ENCODE data around the gene HES5. TPM values are rescaled to one million over a fixed set of nuclear protein-coding genes. Genes with fewer than 3 reads are reported as not detected.

HES5 gene
- polyA plus RNA-seq, 2 donors: 0.71 to 1.5 TPM

DNA sequence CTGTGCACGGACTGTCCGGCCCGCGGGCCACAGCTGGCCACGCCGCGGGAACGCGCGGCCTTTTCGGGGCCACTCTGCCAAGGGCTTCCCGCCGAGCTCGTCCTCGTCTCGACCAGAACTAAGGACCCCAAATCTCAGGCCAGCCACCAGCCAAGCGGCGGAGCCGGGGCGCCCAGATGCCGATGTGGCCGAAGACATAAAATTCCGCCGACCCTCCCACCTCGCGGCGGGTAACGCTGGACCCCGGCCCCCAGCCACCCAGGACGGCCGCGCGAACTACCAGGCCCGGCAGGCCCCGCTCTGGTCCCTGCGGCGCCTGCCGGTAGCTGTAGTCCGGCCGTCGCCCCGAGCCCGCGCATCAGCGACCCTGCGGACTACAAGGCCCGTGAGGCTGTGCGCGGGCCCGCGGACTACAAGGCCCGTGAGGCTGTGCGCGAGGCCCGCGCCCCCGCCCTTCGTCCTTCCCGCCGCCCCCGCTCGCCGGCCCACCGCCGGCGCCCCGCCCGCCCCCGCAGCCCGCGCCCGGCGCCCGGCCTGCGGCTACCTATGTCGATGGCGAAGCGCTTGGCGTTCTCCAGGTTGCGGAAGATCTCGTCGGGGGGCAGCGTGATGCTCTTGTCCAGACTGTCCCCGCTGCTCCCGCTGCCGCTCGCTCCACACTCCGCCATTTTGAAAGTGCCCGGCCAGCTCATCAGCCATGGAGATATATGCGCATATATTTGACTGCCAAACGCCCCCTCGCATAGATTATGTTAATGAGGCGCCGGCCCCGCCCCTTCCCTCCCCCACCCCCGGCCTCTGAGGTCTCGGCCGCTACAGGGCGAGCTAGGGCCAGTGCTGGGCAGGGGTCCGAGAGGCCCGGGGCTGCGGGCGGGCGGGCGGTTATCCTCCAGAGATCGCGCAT, 3.9 kb downstream of the HES5 start, which contains the start of gene PANK4:
TSS of gene PANK4 (minus strand) at position 677 of the 904 bp plus-strand sequence. CDS start at position 668, 9 bp downstream.
- Histone ChIP-seq H3K4me1 (ENCODE audit: control insufficient read depth in 2 of 2, insufficient read depth in 2 of 2, low read length in 1 of 2) (peaks cover 34 to 45% of the 10 kb centered on the region in 2 donors), H3K27me3 (ENCODE audit: control insufficient read depth in 1 of 2, insufficient read depth in 2 of 2, low read length in 2 of 2) (no peaks in the 10 kb centered on the region), H3K36me3 (ENCODE audit: control insufficient read depth in 2 of 2, insufficient read depth in 2 of 2, low read length in 1 of 2) (peaks cover 1 to 6% of the 10 kb centered on the region in 2 donors), H3K27ac (ENCODE audit: low read depth in 2 of 2, low read length in 1 of 2) (peak within 1 kb of the TSS; percentile 91 to 92), H3K4me3 (ENCODE audit: low read depth in 1 of 2, low read length in 2 of 2) (peak within 1 kb of the TSS; percentile 81 to 86), H3K9me3 (ENCODE audit: control insufficient read depth in 2 of 2, insufficient read depth in 1 of 2, low read depth in 1 of 2, low read length in 1 of 2) (no peaks in the 10 kb centered on the region)
- WGBS, 2 donors: 0 to 1% methylated on average over 72 to 107 of the region's 107 CpGs

DNA sequence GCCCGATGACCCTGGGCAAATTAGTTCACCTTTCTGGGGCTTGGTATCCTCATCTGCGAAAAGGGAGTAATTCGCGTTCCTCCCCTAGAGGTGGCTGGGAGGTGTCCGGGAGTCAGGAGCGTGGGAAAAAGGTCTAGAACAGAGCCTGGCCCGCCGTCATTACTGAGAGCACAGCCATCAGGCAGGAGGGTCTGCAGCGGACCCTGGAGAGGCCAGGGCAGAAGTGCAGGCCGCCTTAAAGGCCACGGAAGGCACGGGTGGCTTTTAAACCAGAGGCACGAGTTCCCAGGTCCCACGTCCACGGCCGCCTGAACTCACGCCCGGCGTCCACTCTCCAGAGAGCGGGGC, 4.5 kb downstream of the HES5 start:
- Histone ChIP-seq H3K27ac (ENCODE audit: low read depth in 2 of 2, low read length in 1 of 2) (peak overlapping the region; percentile 45 to 75), H3K4me3 (ENCODE audit: low read depth in 1 of 2, low read length in 2 of 2) (peak overlapping the region; percentile 81 to 86), H3K36me3 (ENCODE audit: control insufficient read depth in 2 of 2, insufficient read depth in 2 of 2, low read length in 1 of 2) (peaks cover 7 to 11% of the 10 kb centered on the region in 2 donors), H3K4me1 (ENCODE audit: control insufficient read depth in 2 of 2, insufficient read depth in 2 of 2, low read length in 1 of 2) (peaks cover 33 to 39% of the 10 kb centered on the region in 2 donors), H3K27me3 (ENCODE audit: control insufficient read depth in 1 of 2, insufficient read depth in 2 of 2, low read length in 2 of 2) (no peaks in the 10 kb centered on the region), H3K9me3 (ENCODE audit: control insufficient read depth in 2 of 2, insufficient read depth in 1 of 2, low read depth in 1 of 2, low read length in 1 of 2) (no peaks in the 10 kb centered on the region)
- WGBS, 2 donors: 3% methylated on average over 20 of the region's 20 CpGs

DNA sequence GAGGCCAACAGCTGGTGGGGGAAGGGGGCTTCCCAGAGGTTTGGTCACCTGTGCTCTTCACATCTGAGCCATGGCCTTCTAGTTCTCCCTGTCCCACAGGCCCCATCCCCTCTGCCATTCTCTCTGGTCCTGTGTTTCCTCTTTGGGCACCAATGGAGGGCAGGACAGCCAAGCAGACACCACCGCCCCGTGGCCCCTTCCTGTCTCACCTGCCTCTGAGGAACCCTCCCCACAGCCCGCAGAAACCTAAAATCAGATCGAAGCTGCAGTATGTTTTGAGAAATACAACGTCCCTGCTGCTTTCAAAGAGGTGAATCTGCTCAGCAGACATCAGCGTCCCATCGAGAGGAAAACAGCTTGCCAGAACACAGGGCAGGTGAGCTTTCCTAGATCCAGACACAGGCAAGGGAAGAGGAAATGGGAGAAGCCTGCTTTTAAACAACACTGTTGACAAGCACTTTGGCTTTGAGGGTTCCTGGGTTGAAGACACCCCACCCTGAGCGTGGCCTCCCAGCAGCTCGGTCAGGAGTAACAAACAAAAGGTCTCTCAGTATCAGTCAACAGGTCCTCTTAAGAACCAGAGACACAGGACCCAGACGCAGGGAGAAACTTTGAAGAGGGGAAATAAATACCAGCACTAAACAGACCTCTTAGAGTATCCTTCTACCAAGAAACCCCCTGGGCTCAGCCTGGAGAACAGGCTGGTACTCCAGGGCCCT, 6.0 kb downstream of the HES5 start:
- 59 to 68% methylated on average over 10 of the region's 10 CpGs for WGBS, 2 donors
- no peaks in the 10 kb centered on the region for H3K27me3 ChIP-seq (ENCODE audit: control insufficient read depth in 1 of 2, insufficient read depth in 2 of 2, low read length in 2 of 2)
- no peaks in the 10 kb centered on the region for H3K9me3 ChIP-seq (ENCODE audit: control insufficient read depth in 2 of 2, insufficient read depth in 1 of 2, low read depth in 1 of 2, low read length in 1 of 2)
- peaks cover 10 to 24% of the 10 kb centered on the region in 2 donors for H3K36me3 ChIP-seq (ENCODE audit: control insufficient read depth in 2 of 2, insufficient read depth in 2 of 2, low read length in 1 of 2)
- peaks cover 27 to 36% of the 10 kb centered on the region in 2 donors for H3K4me1 ChIP-seq (ENCODE audit: control insufficient read depth in 2 of 2, insufficient read depth in 2 of 2, low read length in 1 of 2)
- peak overlapping the region in 1 of 2 donors; percentile 2 for H3K27ac ChIP-seq (ENCODE audit: low read depth in 2 of 2, low read length in 1 of 2)
- H3K4me3 ChIP-seq (ENCODE audit: low read depth in 1 of 2, low read length in 2 of 2): no peak overlapping the region

DNA sequence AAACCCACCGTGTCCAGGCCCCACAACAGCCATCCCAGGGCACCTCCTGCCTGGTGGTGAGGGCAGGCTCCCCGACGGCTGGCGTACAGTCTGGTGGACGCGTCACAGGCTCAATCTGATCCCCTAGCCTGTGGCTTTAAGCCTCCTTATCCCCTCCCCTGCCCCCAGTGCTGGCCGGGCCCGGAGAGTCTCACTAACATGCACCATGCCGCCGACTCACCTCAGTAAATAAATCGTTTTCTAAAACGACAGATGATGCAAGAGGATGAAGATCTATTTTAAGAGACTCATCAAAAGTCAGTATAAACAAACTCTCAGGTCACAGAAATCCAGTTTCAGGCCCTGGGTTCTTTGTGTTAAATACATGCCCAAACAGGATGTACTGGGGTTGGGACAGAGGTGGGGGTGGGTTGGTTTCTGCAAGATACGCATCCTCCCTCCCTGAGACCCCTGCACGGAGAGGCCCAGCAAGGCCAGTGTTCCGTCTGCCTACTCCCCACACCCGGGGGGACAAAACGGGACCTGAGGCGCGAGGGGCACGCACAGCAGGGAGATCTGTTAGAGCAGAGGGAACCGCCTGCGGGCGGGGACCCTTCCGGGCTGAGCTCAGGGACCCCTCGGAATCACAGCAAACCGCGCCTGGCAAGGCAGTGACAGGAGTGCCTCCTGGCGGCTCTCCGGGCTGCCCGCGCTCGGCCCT, 6.7 kb downstream of the HES5 start:
- Histone ChIP-seq H3K9me3 (ENCODE audit: control insufficient read depth in 2 of 2, insufficient read depth in 1 of 2, low read depth in 1 of 2, low read length in 1 of 2) (no peaks in the 10 kb centered on the region), H3K36me3 (ENCODE audit: control insufficient read depth in 2 of 2, insufficient read depth in 2 of 2, low read length in 1 of 2) (peaks cover 16 to 31% of the 10 kb centered on the region in 2 donors), H3K4me3 (ENCODE audit: low read depth in 1 of 2, low read length in 2 of 2) (no peak overlapping the region), H3K27ac (ENCODE audit: low read depth in 2 of 2, low read length in 1 of 2) (peak overlapping the region in 1 of 2 donors; percentile 18), H3K27me3 (ENCODE audit: control insufficient read depth in 1 of 2, insufficient read depth in 2 of 2, low read length in 2 of 2) (no peaks in the 10 kb centered on the region), H3K4me1 (ENCODE audit: control insufficient read depth in 2 of 2, insufficient read depth in 2 of 2, low read length in 1 of 2) (peaks cover 25 to 36% of the 10 kb centered on the region in 2 donors)
- 48 to 53% methylated on average over 32 of the region's 32 CpGs for WGBS, 2 donors

DNA sequence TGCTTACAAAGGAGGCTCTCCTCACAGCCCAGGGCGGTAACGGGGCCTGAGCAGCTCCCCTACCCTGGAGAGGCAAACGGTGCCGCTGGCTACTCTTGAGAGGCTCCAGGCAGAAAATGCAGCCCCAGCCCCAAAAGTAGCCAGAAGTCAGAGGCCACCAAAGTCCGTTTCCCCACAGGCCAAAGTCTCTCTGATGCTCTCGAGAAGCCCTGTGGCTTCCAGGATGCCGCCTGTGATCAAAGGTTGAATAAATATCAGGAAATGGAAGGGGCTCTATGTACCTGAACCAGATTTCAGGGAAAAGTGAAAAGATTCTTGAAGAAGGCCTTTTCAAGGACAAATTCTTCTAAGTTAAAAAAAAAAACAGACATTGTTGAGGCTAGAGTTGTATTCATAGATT, 7.8 kb downstream of the HES5 start:
- H3K9me3 ChIP-seq (ENCODE audit: control insufficient read depth in 2 of 2, insufficient read depth in 1 of 2, low read depth in 1 of 2, low read length in 1 of 2): no peaks in the 10 kb centered on the region
- peaks cover 18 to 38% of the 10 kb centered on the region in 2 donors for H3K36me3 ChIP-seq (ENCODE audit: control insufficient read depth in 2 of 2, insufficient read depth in 2 of 2, low read length in 1 of 2)
- H3K4me1 ChIP-seq (ENCODE audit: control insufficient read depth in 2 of 2, insufficient read depth in 2 of 2, low read length in 1 of 2): peaks cover 15 to 25% of the 10 kb centered on the region in 2 donors
- H3K27ac ChIP-seq (ENCODE audit: low read depth in 2 of 2, low read length in 1 of 2): no peak overlapping the region
- WGBS, 2 donors: 89 to 91% methylated on average over 7 of the region's 7 CpGs
- no peaks in the 10 kb centered on the region for H3K27me3 ChIP-seq (ENCODE audit: control insufficient read depth in 1 of 2, insufficient read depth in 2 of 2, low read length in 2 of 2)
- H3K4me3 ChIP-seq (ENCODE audit: low read depth in 1 of 2, low read length in 2 of 2): no peak overlapping the region

DNA sequence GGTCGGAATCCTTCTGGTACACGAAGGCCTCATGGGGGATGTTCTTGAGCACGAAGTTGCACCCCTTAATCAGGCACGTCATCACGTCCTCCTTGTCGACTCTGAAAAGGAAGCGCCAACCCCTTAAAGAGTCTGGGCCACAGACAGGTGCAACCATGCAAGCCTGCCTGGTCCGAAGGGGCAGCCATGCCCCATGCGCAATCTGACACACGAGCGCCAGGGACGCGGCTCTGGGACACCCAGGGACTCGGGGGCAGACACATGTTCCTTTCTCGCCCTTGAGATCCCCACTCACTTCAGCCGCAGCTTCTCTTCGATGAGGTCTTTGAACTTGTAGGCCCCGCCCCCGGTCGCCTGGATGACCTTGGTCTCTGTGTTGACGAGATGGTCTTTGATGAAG, 9.3 kb downstream of the HES5 start:
- Histone ChIP-seq H3K27me3 (ENCODE audit: control insufficient read depth in 1 of 2, insufficient read depth in 2 of 2, low read length in 2 of 2) (no peaks in the 10 kb centered on the region), H3K36me3 (ENCODE audit: control insufficient read depth in 2 of 2, insufficient read depth in 2 of 2, low read length in 1 of 2) (peaks cover 18 to 50% of the 10 kb centered on the region in 2 donors), H3K4me3 (ENCODE audit: low read depth in 1 of 2, low read length in 2 of 2) (no peak overlapping the region), H3K4me1 (ENCODE audit: control insufficient read depth in 2 of 2, insufficient read depth in 2 of 2, low read length in 1 of 2) (peaks cover 12 to 19% of the 10 kb centered on the region in 2 donors), H3K9me3 (ENCODE audit: control insufficient read depth in 2 of 2, insufficient read depth in 1 of 2, low read depth in 1 of 2, low read length in 1 of 2) (no peaks in the 10 kb centered on the region), H3K27ac (ENCODE audit: low read depth in 2 of 2, low read length in 1 of 2) (no peak overlapping the region)
- WGBS, 2 donors: 92 to 95% methylated on average over 21 of the region's 21 CpGs

DNA sequence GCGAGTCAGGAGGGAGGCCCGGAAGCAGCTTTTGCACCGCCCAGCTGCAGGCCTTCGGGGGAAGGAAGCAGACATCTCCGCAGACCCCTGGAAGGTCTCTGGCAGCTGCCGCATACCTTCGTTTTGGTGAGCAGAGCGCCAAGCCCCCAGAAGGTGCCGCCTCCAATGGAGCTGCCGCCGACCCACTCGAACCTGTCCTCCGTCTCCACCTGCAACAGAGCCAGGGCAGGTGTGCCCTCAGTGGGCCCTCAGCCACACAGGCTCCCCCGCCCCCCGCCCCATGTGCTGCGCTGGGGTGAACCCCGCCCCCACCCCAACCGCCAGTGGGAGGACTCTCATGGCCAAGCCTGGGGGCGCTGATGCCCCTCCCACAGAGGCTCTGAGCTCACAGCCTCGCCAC, 9.9 kb downstream of the HES5 start:
- H3K4me1 ChIP-seq (ENCODE audit: control insufficient read depth in 2 of 2, insufficient read depth in 2 of 2, low read length in 1 of 2): peaks cover 12 to 17% of the 10 kb centered on the region in 2 donors
- no peak overlapping the region for H3K4me3 ChIP-seq (ENCODE audit: low read depth in 1 of 2, low read length in 2 of 2)
- H3K9me3 ChIP-seq (ENCODE audit: control insufficient read depth in 2 of 2, insufficient read depth in 1 of 2, low read depth in 1 of 2, low read length in 1 of 2): no peaks in the 10 kb centered on the region
- WGBS, 2 donors: 92 to 95% methylated on average over 19 to 20 of the region's 20 CpGs
- no peak overlapping the region for H3K27ac ChIP-seq (ENCODE audit: low read depth in 2 of 2, low read length in 1 of 2)
- H3K36me3 ChIP-seq (ENCODE audit: control insufficient read depth in 2 of 2, insufficient read depth in 2 of 2, low read length in 1 of 2): peaks cover 18 to 56% of the 10 kb centered on the region in 2 donors
- H3K27me3 ChIP-seq (ENCODE audit: control insufficient read depth in 1 of 2, insufficient read depth in 2 of 2, low read length in 2 of 2): no peaks in the 10 kb centered on the region

DNA sequence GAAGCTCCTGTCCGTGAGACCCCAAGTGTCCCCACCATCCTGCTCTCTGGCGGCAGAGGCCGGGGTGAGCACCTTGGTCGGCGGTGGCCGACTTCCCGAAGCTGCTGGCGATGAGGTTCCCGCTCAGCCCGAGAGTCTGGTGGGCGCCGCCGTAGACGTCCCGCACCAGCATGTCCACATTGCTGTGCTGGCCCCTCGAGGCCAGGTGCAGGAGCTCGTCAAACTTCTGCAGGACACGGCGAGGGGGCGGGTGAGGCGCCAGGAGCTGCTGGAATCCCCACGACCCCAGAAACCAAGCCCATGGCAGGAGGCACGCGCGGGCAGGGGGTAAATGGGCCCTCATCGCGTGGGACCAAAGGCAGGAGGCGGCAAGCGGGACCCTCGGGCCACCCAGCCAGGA, 10.3 kb downstream of the HES5 start:
- Histone ChIP-seq H3K4me3 (ENCODE audit: low read depth in 1 of 2, low read length in 2 of 2) (no peak overlapping the region), H3K27ac (ENCODE audit: low read depth in 2 of 2, low read length in 1 of 2) (no peak overlapping the region), H3K4me1 (ENCODE audit: control insufficient read depth in 2 of 2, insufficient read depth in 2 of 2, low read length in 1 of 2) (peaks cover 8 to 12% of the 10 kb centered on the region in 2 donors), H3K27me3 (ENCODE audit: control insufficient read depth in 1 of 2, insufficient read depth in 2 of 2, low read length in 2 of 2) (no peaks in the 10 kb centered on the region), H3K36me3 (ENCODE audit: control insufficient read depth in 2 of 2, insufficient read depth in 2 of 2, low read length in 1 of 2) (peaks cover 18 to 58% of the 10 kb centered on the region in 2 donors), H3K9me3 (ENCODE audit: control insufficient read depth in 2 of 2, insufficient read depth in 1 of 2, low read depth in 1 of 2, low read length in 1 of 2) (no peaks in the 10 kb centered on the region)
- 91 to 97% methylated on average over 30 of the region's 30 CpGs for WGBS, 2 donors

DNA sequence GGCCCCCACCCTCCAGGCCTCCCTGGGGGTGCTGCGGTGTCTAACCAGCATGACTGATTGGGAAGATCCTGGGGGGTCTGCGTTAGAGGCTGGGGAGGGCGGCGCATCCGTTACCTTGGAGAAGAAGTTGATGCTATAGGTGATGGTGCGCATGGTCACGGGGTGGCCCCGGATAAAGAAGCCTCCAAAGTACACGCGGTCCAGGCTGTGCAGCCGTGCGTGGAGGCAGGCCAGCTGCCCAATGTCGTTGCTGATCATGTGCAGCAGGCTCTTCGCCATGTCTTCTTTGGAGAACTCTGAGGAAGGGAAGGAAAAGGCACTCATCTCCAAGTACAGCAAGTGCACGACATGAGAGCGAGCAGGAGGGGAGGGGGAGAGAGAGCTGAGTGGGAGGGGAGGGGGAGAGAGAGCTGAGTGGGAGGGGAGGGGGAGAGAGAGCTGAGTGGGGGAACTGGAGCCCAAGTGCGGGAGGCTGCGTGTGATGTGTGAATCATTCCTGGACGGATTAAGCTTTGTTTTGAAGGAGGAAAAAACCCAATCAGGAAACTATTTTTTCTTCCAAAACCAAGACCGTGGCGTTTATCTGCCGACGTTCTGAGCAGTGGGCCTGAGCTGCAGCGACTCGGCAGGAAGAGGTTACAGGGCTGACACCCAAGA, 10.9 kb downstream of the HES5 start:
- peaks cover 2 to 8% of the 10 kb centered on the region in 2 donors for H3K4me1 ChIP-seq (ENCODE audit: control insufficient read depth in 2 of 2, insufficient read depth in 2 of 2, low read length in 1 of 2)
- no peak overlapping the region for H3K27ac ChIP-seq (ENCODE audit: low read depth in 2 of 2, low read length in 1 of 2)
- no peaks in the 10 kb centered on the region for H3K9me3 ChIP-seq (ENCODE audit: control insufficient read depth in 2 of 2, insufficient read depth in 1 of 2, low read depth in 1 of 2, low read length in 1 of 2)
- H3K4me3 ChIP-seq (ENCODE audit: low read depth in 1 of 2, low read length in 2 of 2): no peak overlapping the region
- 88 to 90% methylated on average over 25 of the region's 25 CpGs for WGBS, 2 donors
- H3K36me3 ChIP-seq (ENCODE audit: control insufficient read depth in 2 of 2, insufficient read depth in 2 of 2, low read length in 1 of 2): peaks cover 18 to 62% of the 10 kb centered on the region in 2 donors
- no peaks in the 10 kb centered on the region for H3K27me3 ChIP-seq (ENCODE audit: control insufficient read depth in 1 of 2, insufficient read depth in 2 of 2, low read length in 2 of 2)
